Keratinocyte (primary cell): Measurements from ENCODE around the gene CD40.

Source experiments
- EZH2 ChIP-seq: IDR thresholded peaks from one replicate; pipeline ENCODE4 v1.6.1; 2012; ENCODE audit warnings: inconsistent platforms, mild to moderate bottlenecking, low read length, moderate library complexity
- TF ChIP-seq, protein P1 (sequence below), 3 experiments: IDR thresholded peaks in 1 of 3; conservative IDR thresholded peaks in 1 of 3; optimal IDR thresholded peaks in 1 of 3; 2 replicates in 2 of 3; 3 replicates in 1 of 3; pipeline versions ENCODE3 to v1.5.1; 2011; ENCODE audit warnings: low read length in 3 of 3, mild to moderate bottlenecking in 3 of 3, moderate library complexity in 2 of 3, control low read depth in 1 of 3, inconsistent platforms in 1 of 3; ENCODE audit not compliant: insufficient read depth in 2 of 3; ENCODE audit errors: extremely low read depth in 1 of 3

GRCh38 chr20:46130534-46130933, 12.4 kb downstream of the CD40 start:
- TF ChIP-seq, protein P1, sequence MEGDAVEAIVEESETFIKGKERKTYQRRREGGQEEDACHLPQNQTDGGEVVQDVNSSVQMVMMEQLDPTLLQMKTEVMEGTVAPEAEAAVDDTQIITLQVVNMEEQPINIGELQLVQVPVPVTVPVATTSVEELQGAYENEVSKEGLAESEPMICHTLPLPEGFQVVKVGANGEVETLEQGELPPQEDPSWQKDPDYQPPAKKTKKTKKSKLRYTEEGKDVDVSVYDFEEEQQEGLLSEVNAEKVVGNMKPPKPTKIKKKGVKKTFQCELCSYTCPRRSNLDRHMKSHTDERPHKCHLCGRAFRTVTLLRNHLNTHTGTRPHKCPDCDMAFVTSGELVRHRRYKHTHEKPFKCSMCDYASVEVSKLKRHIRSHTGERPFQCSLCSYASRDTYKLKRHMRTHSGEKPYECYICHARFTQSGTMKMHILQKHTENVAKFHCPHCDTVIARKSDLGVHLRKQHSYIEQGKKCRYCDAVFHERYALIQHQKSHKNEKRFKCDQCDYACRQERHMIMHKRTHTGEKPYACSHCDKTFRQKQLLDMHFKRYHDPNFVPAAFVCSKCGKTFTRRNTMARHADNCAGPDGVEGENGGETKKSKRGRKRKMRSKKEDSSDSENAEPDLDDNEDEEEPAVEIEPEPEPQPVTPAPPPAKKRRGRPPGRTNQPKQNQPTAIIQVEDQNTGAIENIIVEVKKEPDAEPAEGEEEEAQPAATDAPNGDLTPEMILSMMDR (optimal IDR thresholded peaks at IDR 0.05 in 1 of 3, IDR thresholded peaks at IDR 0.05 in 1 of 3, conservative IDR thresholded peaks at IDR 0.05 in 1 of 3; ENCODE audit: extremely low read depth in 1 of 3, insufficient read depth in 2 of 3, low read length in 3 of 3), result no peak
- no peak for TF ChIP-seq EZH2
